PC-3 (cell line): ENCODE data around the gene USP19.

Source experiments
- CTCF ChIP-seq: fragments of 300-600 bp; sonication (generic); conservative IDR thresholded peaks from 2 replicates; pipeline ENCODE4 v1.5.1; 2017; ENCODE audit warnings: antibody characterized with exemption, low read depth, mild to moderate bottlenecking, low read length
- EZH2 ChIP-seq: fragments of 300-600 bp; sonication (generic); IDR thresholded peaks from one replicate; pipeline ENCODE4 v1.6.1; 2017; ENCODE audit warnings: antibody characterized with exemption, mild to moderate bottlenecking, low read length; ENCODE audit not compliant: unreplicated experiment
- EZH2phosphoT487 ChIP-seq: fragments of 300-600 bp; sonication (generic); IDR thresholded peaks from 2 replicates; pipeline ENCODE4 v1.6.1; 2018; ENCODE audit warnings: mild to moderate bottlenecking, antibody characterized with exemption, low read length, borderline replicate concordance

DNA sequence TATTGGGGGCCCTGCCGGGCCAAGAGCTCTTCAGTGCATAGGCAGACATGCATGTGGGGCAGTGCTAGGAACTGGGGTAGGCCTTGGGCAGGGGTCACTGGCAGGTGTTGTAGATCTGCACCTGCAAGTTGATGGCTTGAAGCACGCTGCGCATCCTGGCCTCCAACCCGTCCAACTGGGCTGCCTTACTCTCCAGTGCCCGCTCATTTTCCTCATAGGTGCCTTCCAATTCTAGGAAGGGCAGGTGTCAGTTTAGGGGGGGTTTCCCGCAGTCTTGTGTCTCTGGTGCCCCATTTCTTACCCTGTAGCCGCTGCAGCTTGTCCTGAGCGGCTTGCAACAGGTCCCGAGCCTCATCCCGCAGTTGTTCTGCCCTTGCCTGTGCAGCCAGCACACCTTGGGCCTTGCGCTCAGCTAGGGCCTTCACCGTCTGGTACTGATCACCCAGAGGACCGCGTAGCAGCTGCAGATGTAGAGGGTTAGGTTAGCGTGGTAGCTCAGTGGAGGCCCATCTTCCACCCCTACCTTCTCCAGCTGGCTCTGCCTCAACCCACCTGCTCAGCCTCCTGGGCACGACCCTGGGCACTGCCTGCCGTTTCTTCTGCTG is 611 bp upstream of the USP19 start:
- TF ChIP-seq CTCF = no peak
- TF ChIP-seq EZH2phosphoT487 = no peak
- no peak for TF ChIP-seq EZH2
